Gastroesophageal sphincter (tissue), 4 donors: ENCODE measurements around the gene FAT1. TPM values are rescaled to one million over a fixed set of nuclear protein-coding genes. Genes with fewer than 3 reads are reported as not detected.

Experiments
- ATAC-seq: fragments of 150-250 bp; one replicate; pipeline ENCODE4 v1.9.1; 2016; ENCODE audit warnings: mild to moderate bottlenecking, moderate library complexity
- H3K27ac ChIP-seq, 4 donors: fragments of 200-600 bp; sonication (generic) in 3 of 4; 1 replicate in 3 of 4; 2 replicates in 1 of 4; pipeline ENCODE4 v1.5.1; 2016 to 2019
- H3K27me3 ChIP-seq: fragments of 200-600 bp; sonication (generic); one replicate; pipeline ENCODE4 v1.5.1; 2019
- H3K36me3 ChIP-seq, 2 donors: fragments of 200-600 bp; sonication (generic); one replicate each; pipeline ENCODE4 v1.5.1; 2019; ENCODE audit warnings: control low read depth in 1 of 2
- H3K4me1 ChIP-seq, 3 donors: fragments of 200-600 bp; sonication (generic); 1 replicate in 2 of 3; 2 replicates in 1 of 3; pipeline ENCODE4 v1.5.1; 2016 to 2019; ENCODE audit warnings: control low read depth in 2 of 3
- H3K4me3 ChIP-seq, 2 donors: fragments of 200-600 bp; sonication (generic); one replicate each; pipeline ENCODE4 v1.5.1; 2019; ENCODE audit warnings: mild to moderate bottlenecking in 1 of 2, moderate library complexity in 1 of 2
- H3K9me3 ChIP-seq, 3 donors: fragments of 200-600 bp; sonication (generic); one replicate each; pipeline ENCODE4 v1.5.1; 2017 to 2019; ENCODE audit warnings: control low read depth in 2 of 3
- EP300 ChIP-seq: sonication (generic); formaldehyde crosslinking; IDR thresholded peaks from one replicate; pipeline ENCODE4 v1.6.1; 2017; ENCODE audit warnings: antibody characterized with exemption, mild to moderate bottlenecking
- POLR2A ChIP-seq, 2 donors: fragments of 450-650 bp; IDR thresholded peaks; one replicate each; pipeline ENCODE4 v1.6.1; 2017; ENCODE audit warnings: antibody characterized with exemption in 2 of 2, mild to moderate bottlenecking in 2 of 2, moderate library complexity in 1 of 2
- POLR2AphosphoS5 ChIP-seq: sonication (generic); formaldehyde crosslinking; IDR thresholded peaks from one replicate; pipeline ENCODE4 v1.6.1; 2017; ENCODE audit warnings: antibody characterized with exemption
- WGBS, 2 donors: methylation state at CpG; one replicate each; pipeline ENCODE4 v1.1.5; 2018; ENCODE audit warnings: low coverage in 1 of 2; 5-methylcytosine and 5-hydroxymethylcytosine counted together
- total RNA-seq, 4 donors: library from RNA; depleted of rRNA; stranded (reverse); fragments of >200 nt; gene quantifications; one replicate each; pipeline ENCODE4 v1.1.0, GENCODE V29; 2016
- TF ChIP-seq, protein P1 (sequence below), 4 experiments: fragments of 200-600 bp in 2 of 4; fragments of 450-650 bp in 2 of 4; sonication (generic) in 1 of 4; IDR thresholded peaks; one replicate each; pipeline ENCODE4 v1.5.1; 2017 to 2019; ENCODE audit warnings: antibody characterized with exemption in 4 of 4, mild to moderate bottlenecking in 2 of 4, moderate library complexity in 2 of 4

The FAT1 gene
- total RNA-seq, 4 donors from 2014 or later: 84.4 to 279 (median 154) TPM

DNA sequence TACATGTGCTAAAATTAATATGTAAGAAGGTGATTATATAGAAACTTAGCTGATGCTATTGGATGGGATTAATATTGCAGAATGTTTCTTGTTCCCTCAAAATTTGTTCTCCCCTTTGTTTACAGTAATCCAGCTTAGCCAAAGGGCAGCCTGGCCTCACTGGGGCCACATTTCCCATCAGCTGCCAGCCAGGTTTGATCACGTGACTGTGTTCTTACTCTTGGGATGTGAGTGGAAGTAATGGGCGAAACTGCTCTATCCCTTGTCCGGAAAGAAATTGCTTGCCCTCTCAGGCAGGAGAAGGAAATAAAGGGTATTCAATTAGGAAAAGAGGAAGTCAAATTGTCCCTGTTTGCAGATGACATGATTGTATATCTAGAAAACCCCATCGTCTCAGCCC is 44.1 kb upstream of the FAT1 start:
- TF ChIP-seq POLR2AphosphoS5 (no peak), POLR2A (IDR thresholded peaks at IDR 0.05) (no peak), EP300 (no peak)
- TF ChIP-seq, protein P1, sequence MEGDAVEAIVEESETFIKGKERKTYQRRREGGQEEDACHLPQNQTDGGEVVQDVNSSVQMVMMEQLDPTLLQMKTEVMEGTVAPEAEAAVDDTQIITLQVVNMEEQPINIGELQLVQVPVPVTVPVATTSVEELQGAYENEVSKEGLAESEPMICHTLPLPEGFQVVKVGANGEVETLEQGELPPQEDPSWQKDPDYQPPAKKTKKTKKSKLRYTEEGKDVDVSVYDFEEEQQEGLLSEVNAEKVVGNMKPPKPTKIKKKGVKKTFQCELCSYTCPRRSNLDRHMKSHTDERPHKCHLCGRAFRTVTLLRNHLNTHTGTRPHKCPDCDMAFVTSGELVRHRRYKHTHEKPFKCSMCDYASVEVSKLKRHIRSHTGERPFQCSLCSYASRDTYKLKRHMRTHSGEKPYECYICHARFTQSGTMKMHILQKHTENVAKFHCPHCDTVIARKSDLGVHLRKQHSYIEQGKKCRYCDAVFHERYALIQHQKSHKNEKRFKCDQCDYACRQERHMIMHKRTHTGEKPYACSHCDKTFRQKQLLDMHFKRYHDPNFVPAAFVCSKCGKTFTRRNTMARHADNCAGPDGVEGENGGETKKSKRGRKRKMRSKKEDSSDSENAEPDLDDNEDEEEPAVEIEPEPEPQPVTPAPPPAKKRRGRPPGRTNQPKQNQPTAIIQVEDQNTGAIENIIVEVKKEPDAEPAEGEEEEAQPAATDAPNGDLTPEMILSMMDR (IDR thresholded peaks at IDR 0.05): no peak

DNA sequence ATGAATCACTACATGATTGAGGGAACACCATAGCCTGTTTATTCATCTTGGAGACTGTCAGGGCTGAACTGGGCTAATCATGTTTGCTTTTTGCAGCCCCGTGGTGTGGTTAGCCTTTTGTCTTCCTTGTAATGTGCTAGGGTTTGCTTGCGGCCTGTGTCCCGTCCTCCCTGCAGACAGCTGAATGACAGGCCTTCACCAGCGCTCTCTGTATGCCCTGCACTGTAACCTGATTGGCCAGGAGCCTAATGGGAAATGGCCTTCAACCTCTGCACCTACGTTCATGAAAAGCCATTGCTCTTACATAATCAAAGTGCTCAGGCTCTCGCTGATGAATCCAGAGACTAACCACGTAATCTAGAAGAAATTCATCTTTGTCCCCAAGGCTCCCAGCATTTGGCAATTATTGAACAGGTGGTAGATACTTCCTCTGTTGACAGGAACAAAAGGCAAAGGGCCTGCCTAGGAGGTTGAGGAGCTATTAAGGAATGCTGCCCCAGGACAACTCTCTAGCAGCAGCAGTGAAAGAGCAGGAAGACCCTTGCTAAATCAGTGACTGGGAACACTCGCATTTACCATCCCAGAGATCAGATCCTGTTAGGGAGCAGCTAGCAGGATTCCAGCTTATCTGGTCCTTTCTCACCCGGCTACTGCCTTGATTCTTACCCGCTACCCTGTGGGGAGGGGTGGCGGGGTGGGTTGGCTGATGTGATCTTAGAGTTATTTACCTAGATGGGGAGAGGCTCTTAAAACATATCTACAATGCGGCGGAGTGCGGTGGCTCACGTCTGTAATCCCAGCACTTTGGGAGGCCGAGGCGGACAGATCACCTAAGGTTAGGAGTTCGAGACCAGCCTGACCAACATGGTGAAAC is 42.3 kb upstream of the FAT1 start:
- Histone ChIP-seq H3K9me3 (no peaks in the 10 kb centered on the region), H3K36me3 (no peaks in the 10 kb centered on the region), H3K4me3 (no peak overlapping the region), H3K27ac (no peak overlapping the region), H3K4me1 (no peaks in the 10 kb centered on the region), H3K27me3 (no peaks in the 10 kb centered on the region)
- TF ChIP-seq POLR2AphosphoS5 (no peak), EP300 (no peak), POLR2A (IDR thresholded peaks at IDR 0.05) (no peak)
- TF ChIP-seq, protein P1 (IDR thresholded peaks at IDR 0.05): no peak
- ATAC-seq: no peak
- WGBS, 2 donors: 56 to 81% methylated on average over 5 to 6 of the region's 18 CpGs

More for the DNA sequence above, 44.1 kb upstream of the FAT1 start:
- Histone ChIP-seq H3K27me3 (no peaks in the 10 kb centered on the region), H3K4me3 (no peak overlapping the region), H3K9me3 (no peaks in the 10 kb centered on the region), H3K36me3 (no peaks in the 10 kb centered on the region), H3K4me1 (no peaks in the 10 kb centered on the region), H3K27ac (no peak overlapping the region)
- WGBS, 2 donors: 87 to 100% methylated on average over 1 to 4 of the region's 4 CpGs
- no peak for ATAC-seq

DNA sequence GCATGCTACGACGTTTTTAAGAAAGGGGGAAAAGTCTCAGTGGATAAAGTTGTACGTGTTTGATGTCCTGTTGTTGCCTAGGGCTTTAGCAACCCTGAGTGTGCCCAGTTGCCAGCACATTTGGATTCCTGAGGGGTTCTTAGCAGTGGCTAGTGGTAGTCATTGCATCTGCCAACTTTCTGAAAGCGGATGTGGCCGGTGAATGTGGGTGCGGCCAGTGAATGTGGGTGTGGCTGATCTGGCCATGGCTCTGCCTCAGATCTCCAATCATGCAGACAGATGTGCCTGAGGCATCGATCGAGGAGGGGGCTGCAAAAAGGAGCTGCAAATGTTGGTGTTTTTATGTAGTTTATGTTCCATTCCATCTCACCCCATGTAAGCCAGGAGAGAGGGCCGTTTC is 41.5 kb upstream of the FAT1 start:
- ATAC-seq: peak; percentile 28
- Histone ChIP-seq H3K27ac (no peak overlapping the region), H3K4me1 (no peaks in the 10 kb centered on the region), H3K36me3 (no peaks in the 10 kb centered on the region), H3K4me3 (no peak overlapping the region), H3K9me3 (no peaks in the 10 kb centered on the region), H3K27me3 (no peaks in the 10 kb centered on the region)
- 56% methylated on average over 7 to 9 of the region's 9 CpGs for WGBS, 2 donors
- TF ChIP-seq POLR2AphosphoS5 (no peak), POLR2A (IDR thresholded peaks at IDR 0.05) (no peak), EP300 (no peak)
- TF ChIP-seq, protein P1 (IDR thresholded peaks at IDR 0.05): no peak

DNA sequence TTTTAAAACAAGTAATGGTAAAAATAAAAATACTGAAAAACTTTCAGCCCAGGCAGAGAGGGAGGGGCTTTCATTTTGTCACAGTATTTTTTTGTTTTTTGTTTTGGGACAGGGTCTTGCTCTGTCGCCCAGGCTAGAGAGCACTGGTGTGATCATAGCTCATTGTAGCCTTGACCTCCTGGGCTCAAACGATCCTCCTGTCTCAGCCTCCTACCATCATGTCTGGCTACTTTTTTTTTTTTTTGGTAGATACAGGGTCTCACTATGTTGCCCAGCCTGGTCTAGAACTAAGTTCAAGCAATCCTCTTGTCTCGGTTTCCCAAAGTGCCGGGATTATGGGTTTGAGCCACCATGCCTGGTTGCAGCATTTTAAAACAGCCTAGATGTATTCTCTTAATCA is 40.8 kb upstream of the FAT1 start:
- no peak overlapping the region for H3K4me3 ChIP-seq
- no peaks in the 10 kb centered on the region for H3K36me3 ChIP-seq
- ATAC-seq: no peak
- H3K27ac ChIP-seq: no peak overlapping the region
- 92% methylated on average over 4 of the region's 4 CpGs; no CpG with 5 or more reads in 1 of the 2 donors for WGBS, 2 donors
- TF ChIP-seq EP300: no peak
- TF ChIP-seq, protein P1 (IDR thresholded peaks at IDR 0.05): no peak
- TF ChIP-seq POLR2A (IDR thresholded peaks at IDR 0.05): no peak
- TF ChIP-seq POLR2AphosphoS5: no peak
- no peaks in the 10 kb centered on the region for H3K4me1 ChIP-seq
- no peaks in the 10 kb centered on the region for H3K27me3 ChIP-seq
- no peaks in the 10 kb centered on the region for H3K9me3 ChIP-seq

DNA sequence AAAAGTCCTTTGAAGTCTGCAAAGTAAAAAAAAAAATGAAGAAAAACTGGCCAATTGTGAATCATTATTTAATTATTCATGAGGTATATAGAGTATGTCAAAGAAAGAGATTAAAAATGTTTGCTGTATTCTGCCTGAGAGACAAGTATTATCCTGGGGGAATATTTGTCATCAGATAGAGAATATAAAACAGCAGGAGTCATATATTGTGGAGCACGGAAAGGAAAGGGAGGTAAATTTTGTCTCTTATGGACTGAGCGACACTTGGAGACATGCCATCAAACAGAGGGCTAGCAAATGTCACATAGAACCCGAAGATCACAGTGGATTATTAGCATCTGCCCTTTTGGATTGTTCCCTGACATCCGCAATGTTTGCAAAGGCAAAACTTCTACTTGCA is 39.2 kb upstream of the FAT1 start:
- no peaks in the 10 kb centered on the region for H3K27me3 ChIP-seq
- H3K36me3 ChIP-seq: no peaks in the 10 kb centered on the region
- no peak for ATAC-seq
- H3K27ac ChIP-seq: no peak overlapping the region
- H3K9me3 ChIP-seq: no peaks in the 10 kb centered on the region
- 74 to 85% methylated on average over 4 of the region's 4 CpGs for WGBS, 2 donors
- H3K4me3 ChIP-seq: no peak overlapping the region
- TF ChIP-seq EP300: no peak
- TF ChIP-seq, protein P1 (IDR thresholded peaks at IDR 0.05): no peak
- no peak for TF ChIP-seq POLR2AphosphoS5
- TF ChIP-seq POLR2A (IDR thresholded peaks at IDR 0.05): no peak
- H3K4me1 ChIP-seq: no peaks in the 10 kb centered on the region
